ENCODE data around the gene HAAO.
A peak's percentile ranks its signal among the peaks of the same experiment; 100 is the strongest.
"Not testable (repeated sequence)": the region's sequence is repeated elsewhere in the genome, so short reads cannot be mapped to it uniquely, and the experiment has no call there.

HAAO gene

DNA sequence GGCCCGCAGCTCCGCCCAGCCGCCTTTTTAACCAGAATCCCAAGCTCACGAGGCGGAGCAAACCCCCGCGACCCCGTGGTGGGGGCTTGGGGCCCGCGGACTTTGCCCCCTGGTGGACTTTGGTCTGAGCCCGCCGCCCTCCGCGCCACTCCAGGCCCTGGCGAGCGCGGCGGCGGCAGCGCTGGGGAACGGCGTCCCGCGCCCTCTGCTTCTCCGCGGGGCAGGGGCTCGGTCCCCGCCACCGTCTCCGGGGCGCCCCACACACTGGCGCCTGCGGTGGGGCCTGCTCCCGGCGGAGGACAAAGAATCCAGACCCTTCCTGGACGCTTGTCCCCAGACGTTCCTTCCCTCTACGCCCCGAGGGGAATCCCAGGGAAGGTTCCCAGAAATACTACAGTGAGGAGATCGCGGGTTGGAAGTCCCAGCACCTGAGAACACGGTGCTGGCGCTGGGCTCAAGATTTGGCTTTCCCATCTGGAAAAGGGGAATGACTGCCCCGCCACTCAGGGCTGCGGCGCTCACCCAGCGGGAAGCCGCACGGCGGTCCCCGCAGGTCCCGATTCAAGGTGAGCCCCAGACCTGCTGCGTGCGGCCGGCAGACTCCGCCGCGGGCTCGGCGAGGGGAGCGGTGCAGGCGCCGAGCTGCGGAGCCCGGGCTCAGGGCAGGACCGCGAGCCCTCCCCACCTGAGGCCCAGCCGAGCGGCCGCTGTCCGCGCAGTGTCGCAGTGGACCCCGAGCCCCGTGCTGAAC lies at the start of gene HAAO:
HAAO (minus strand) TSS at position 1 of the 751 bp plus-strand sequence. CDS start 47 bp downstream, outside the sequence.
- H3K4me3 Mint-ChIP-seq: peak within 1 kb of the TSS; percentile 62
- H3K27ac Mint-ChIP-seq: no peak within 1 kb of the TSS
- DNase-seq (ENCODE audit: low spot score in 2 of 2) (no peak), ATAC-seq (peak; percentile 26)
- H3K4me1 Mint-ChIP-seq: peaks cover 52% of the 10 kb centered on the region
- H3K9me3 Mint-ChIP-seq: no peaks in the 10 kb centered on the region
- peaks cover 5% of the 10 kb centered on the region for H3K36me3 Mint-ChIP-seq

- Mint-ChIP-seq H3K27ac (no peak overlapping the region), H3K4me3 (no peak overlapping the region), H3K9me3 (no peaks in the 10 kb centered on the region), H3K36me3 (no peaks in the 10 kb centered on the region), H3K4me1 (no peaks in the 10 kb centered on the region)
- DNase-seq (ENCODE audit: low spot score in 2 of 2): no peak
- ATAC-seq: no peak
These were observed 49.0 kb upstream of the HAAO start for GRCh38 chr2:42841344-42841743.

DNA sequence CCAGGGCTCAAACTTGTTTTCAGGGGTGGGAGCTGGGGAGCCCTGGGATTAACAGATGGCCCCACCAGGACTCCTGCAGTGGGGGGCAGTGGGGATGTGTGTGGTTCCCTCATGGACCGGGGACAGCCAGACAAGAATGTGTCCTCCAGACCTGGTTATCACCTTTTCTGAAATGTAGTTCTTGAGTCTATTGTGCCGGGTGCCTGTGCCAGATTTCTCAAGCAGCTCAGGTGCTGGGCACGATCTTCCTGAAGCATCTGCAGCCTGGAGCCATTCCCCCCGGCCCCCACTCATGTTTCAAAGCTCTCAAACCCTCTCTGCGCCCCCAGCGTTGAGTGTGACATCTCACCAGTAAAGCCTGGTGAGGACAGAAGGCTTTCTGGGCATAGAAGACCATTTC lies 48.4 kb upstream of the HAAO start:
- ATAC-seq: no peak
- no peak overlapping the region for H3K4me3 Mint-ChIP-seq
- H3K9me3 Mint-ChIP-seq: no peaks in the 10 kb centered on the region

GRCh38 chr2:42839809-42840501 lies 47.6 kb upstream of the HAAO start:
- Mint-ChIP-seq H3K9me3 (no peaks in the 10 kb centered on the region), H3K27ac (no peak overlapping the region), H3K4me3 (no peak overlapping the region), H3K4me1 (peaks cover 5% of the 10 kb centered on the region), H3K36me3 (no peaks in the 10 kb centered on the region)
- DNase-seq (ENCODE audit: low spot score in 2 of 2): no peak
- no peak for ATAC-seq

More for the DNA sequence above, 48.4 kb upstream of the HAAO start:
- no peaks in the 10 kb centered on the region for H3K36me3 Mint-ChIP-seq
- no peak for DNase-seq (ENCODE audit: low spot score in 2 of 2)
- H3K4me1 Mint-ChIP-seq: peaks cover 5% of the 10 kb centered on the region
- H3K27ac Mint-ChIP-seq: no peak overlapping the region

DNA sequence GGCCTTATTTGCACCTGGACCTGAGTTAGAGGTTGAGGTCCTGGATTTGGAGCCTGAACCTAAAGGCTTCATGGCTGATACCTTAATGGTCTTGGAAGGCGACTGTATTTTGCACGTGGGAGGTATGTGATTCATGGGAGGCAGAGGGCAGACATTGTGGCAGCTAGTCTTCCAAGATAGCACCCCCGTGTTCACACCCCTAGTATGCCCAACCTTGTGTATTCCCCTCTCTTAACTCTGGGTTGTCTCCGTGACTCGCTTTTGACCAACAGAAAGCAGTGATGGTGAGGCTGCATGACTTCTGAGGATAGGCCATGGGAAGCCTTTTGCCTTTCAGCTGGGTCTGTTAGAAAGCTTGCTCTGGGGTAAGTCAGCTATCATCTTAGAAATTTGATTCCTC lies 45.8 kb upstream of the HAAO start:
- no peak overlapping the region for H3K27ac Mint-ChIP-seq
- H3K36me3 Mint-ChIP-seq: no peaks in the 10 kb centered on the region
- DNase-seq (ENCODE audit: low spot score in 2 of 2): no peak
- no peak for ATAC-seq
- H3K4me3 Mint-ChIP-seq: no peak overlapping the region
- H3K4me1 Mint-ChIP-seq: peaks cover 5% of the 10 kb centered on the region
- no peaks in the 10 kb centered on the region for H3K9me3 Mint-ChIP-seq

DNA sequence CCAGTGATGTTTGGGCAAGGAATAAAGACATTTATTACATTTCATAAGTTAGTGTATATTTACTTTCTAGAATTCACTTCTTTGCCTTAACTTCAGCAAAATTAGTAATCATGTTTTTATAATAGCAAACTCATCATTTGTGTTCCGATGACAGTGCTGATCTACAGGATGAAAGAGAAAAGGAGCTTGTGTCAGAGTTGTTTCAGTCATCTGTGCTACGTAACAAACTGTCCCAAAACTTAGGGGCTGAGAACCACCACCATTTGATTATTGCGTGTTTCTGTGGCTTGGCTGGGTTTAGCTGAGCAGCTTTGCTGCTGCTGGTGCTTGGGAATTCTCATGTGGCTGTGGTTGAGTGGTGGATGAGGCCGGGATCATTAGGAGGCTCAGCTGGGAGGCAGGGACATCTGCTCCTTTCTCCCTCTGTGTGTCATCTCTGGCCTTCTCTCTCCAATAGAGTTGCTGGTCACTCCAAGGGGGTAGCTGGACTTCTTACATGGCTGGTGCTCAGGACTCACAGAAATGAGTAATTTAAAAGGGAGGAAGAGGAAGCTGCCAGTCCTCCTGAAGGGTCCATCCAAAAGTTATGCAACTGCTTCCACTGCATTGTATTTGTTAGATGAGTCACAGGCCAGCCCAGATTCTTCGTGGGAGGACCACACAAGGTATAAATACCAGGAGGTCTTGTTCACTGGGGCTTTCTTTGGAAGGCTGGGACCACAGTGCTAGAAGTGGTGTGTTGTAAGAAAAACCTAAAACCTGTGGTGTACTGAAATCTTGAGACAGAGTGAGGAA lies 43.4 kb upstream of the HAAO start:
- no peaks in the 10 kb centered on the region for H3K9me3 Mint-ChIP-seq
- ATAC-seq (no peak), DNase-seq (ENCODE audit: low spot score in 2 of 2) (no peak)
- H3K4me3 Mint-ChIP-seq: no peak overlapping the region
- no peak overlapping the region for H3K27ac Mint-ChIP-seq
- H3K4me1 Mint-ChIP-seq: peaks cover 5% of the 10 kb centered on the region
- no peaks in the 10 kb centered on the region for H3K36me3 Mint-ChIP-seq

- DNase-seq (ENCODE audit: low spot score in 2 of 2): no peak
- Mint-ChIP-seq H3K4me3 (no peak overlapping the region), H3K27ac (no peak overlapping the region), H3K9me3 (no peaks in the 10 kb centered on the region), H3K36me3 (no peaks in the 10 kb centered on the region), H3K4me1 (peaks cover 6% of the 10 kb centered on the region)
- no peak for ATAC-seq
These were observed 41.8 kb upstream of the HAAO start for GRCh38 chr2:42834161-42834560.

DNA sequence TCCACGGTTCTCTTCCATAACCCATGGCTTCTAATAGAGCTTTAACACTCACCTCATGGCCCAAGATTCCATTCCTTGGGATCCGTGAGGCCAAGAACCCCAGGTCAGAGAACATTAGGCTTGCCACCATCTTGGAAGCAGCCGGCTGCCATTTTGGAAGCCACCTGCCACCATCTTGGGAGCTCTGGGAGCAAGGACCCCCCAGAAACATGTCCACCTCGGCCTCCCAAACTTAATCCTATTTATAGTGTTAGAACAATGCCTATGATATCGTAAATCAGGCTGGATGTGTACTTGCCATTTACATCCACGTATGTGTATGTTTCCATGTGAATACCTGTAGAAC lies 39.9 kb upstream of the HAAO start:
- H3K36me3 Mint-ChIP-seq: no peaks in the 10 kb centered on the region
- DNase-seq (ENCODE audit: low spot score in 2 of 2) (no peak), ATAC-seq (no peak)
- no peak overlapping the region for H3K4me3 Mint-ChIP-seq
- H3K9me3 Mint-ChIP-seq: no peaks in the 10 kb centered on the region
- peaks cover 23% of the 10 kb centered on the region for H3K4me1 Mint-ChIP-seq
- H3K27ac Mint-ChIP-seq: no peak overlapping the region

GRCh38 chr2:42831575-42832288 lies 39.3 kb upstream of the HAAO start:
- not testable (repeated sequence) for H3K27ac Mint-ChIP-seq; ATAC-seq; H3K9me3 Mint-ChIP-seq; H3K36me3 Mint-ChIP-seq; H3K4me3 Mint-ChIP-seq; DNase-seq (ENCODE audit: low spot score in 2 of 2)
- H3K4me1 Mint-ChIP-seq: peaks cover 26% of the 10 kb centered on the region

GRCh38 chr2:42830922-42831574 lies 38.7 kb upstream of the HAAO start:
- Mint-ChIP-seq H3K9me3 (no peaks in the 10 kb centered on the region), H3K4me3 (no peak overlapping the region), H3K4me1 (peaks cover 24% of the 10 kb centered on the region), H3K27ac (no peak overlapping the region), H3K36me3 (no peaks in the 10 kb centered on the region)
- ATAC-seq (no peak), DNase-seq (ENCODE audit: low spot score in 2 of 2) (no peak)

GRCh38 chr2:42829671-42830440 lies 37.5 kb upstream of the HAAO start:
- ATAC-seq: no peak

DNA sequence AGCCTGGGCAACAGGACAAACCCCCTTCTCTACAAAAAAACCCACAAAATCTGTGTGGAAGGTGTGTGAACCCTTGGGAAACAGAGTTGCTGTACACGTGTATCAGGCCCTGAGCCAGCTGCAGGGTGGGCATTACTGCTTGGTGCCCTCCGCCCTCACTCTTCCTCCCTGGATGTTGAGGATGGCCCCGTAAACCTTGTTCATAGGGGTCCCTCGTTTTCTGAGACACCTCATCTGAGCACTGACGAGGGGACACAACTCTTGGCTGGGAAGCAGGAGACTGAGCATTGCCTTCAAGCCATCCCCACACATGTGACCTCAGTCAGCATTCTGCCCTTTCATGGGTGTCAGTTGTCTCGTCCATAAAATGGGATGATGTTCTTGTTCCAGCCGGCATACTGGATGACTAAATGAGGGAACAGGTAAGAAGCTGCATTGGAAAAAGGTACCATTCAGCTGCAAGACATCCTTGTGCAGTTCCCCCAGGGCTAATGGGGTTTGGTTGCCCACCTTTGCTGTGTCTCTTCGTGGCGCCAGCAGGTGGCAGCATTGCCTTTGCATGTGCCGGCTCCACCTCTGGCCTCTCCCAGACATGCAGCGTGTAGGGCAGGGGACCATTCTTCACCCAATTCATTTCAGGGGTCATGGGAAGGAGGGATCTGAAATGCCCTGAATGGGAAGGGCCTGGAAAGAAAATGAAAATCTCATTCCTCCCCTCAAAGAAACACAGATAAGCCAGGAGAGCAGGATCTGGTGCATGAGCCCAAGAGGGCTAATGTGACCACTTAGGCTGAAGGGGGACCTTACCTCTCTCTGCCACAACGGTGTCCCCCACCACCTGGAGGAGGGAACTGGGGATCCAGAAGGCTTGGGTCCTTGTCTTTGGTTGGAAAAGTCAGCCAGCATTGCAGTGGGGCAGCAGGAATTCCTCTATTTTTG lies 36.4 kb upstream of the HAAO start:
- H3K9me3 Mint-ChIP-seq: no peaks in the 10 kb centered on the region
- no peak overlapping the region for H3K27ac Mint-ChIP-seq
- DNase-seq (ENCODE audit: low spot score in 2 of 2): peak; percentile 56 to 81
- no peak overlapping the region for H3K4me3 Mint-ChIP-seq
- peaks cover 21% of the 10 kb centered on the region for H3K4me1 Mint-ChIP-seq
- no peaks in the 10 kb centered on the region for H3K36me3 Mint-ChIP-seq
- peak; percentile 89 for ATAC-seq

More at GRCh38 chr2:42829671-42830440, 37.5 kb upstream of the HAAO start:
- Mint-ChIP-seq H3K27ac (no peak overlapping the region), H3K9me3 (no peaks in the 10 kb centered on the region), H3K4me3 (no peak overlapping the region), H3K36me3 (no peaks in the 10 kb centered on the region), H3K4me1 (peaks cover 21% of the 10 kb centered on the region)
- DNase-seq (ENCODE audit: low spot score in 2 of 2): no peak
